Measurements from ENCODE around the gene MDC1. TPM values are rescaled to one million over a fixed set of nuclear protein-coding genes. Genes with fewer than 3 reads are reported as not detected.
A peak's percentile ranks its signal among the peaks of the same experiment; 100 is the strongest.

Gene MDC1
- total RNA-seq, 1 donor from 2014 or later, result 25.2 TPM

- DNase-seq (ENCODE audit: low read depth) (no peak), FAIRE-seq (no peak)
- Mint-ChIP-seq H3K36me3 (ENCODE audit: low read depth, unreplicated experiment) (peaks cover 19% of the 10 kb centered on the region), H3K27ac (ENCODE audit: unreplicated experiment) (peak overlapping the region; percentile 94), H3K9me3 (ENCODE audit: unreplicated experiment) (peaks cover 2% of the 10 kb centered on the region), H3K4me1 (ENCODE audit: low read depth, unreplicated experiment) (peaks cover 29% of the 10 kb centered on the region), H3K4me3 (ENCODE audit: unreplicated experiment) (peak overlapping the region; percentile 97), H3K27me3 (ENCODE audit: low read depth, unreplicated experiment) (no peaks in the 10 kb centered on the region)
- peaks cover 57% of the 10 kb centered on the region for H4K20me1 ChIP-seq (ENCODE audit: insufficient read depth, low read length)
- peaks cover 53% of the 10 kb centered on the region for H3K4me1 ChIP-seq (ENCODE audit: insufficient read depth, low read length)
- no peak for TF ChIP-seq CTCF (IDR thresholded peaks at IDR 0.05; ENCODE audit: insufficient read depth, low read depth, low read length)
- TF ChIP-seq EZH2 (IDR thresholded peaks at IDR 0.05; ENCODE audit: insufficient read depth, low read length), result no peak
- H3K36me3 ChIP-seq (ENCODE audit: insufficient read depth, low read length), result peaks cover 6% of the 10 kb centered on the region
- peak overlapping the region; percentile 87 for H3K4me3 ChIP-seq (ENCODE audit: insufficient read depth, low read depth, low read length)
- H3K9me3 ChIP-seq (ENCODE audit: insufficient read depth, low read depth, low read length), result no peaks in the 10 kb centered on the region
- H3K27ac ChIP-seq (ENCODE audit: low read depth, low read length), result peak overlapping the region; percentile 95
- no peak overlapping the region for H2AFZ ChIP-seq (ENCODE audit: low read depth, low read length)
- peak overlapping the region; percentile 100 for H3K4me2 ChIP-seq (ENCODE audit: low read length)
- H3K9ac ChIP-seq (ENCODE audit: low read length), result peak overlapping the region; percentile 98
- no peaks in the 10 kb centered on the region for H3K27me3 ChIP-seq (ENCODE audit: insufficient read depth, low read length)
- peaks cover 96% of the 10 kb centered on the region for H3K79me2 ChIP-seq (ENCODE audit: insufficient read depth, low read length)
These were observed 31.7 kb downstream of the MDC1 start for GRCh38 chr6:30685157-30686008.

- Mint-ChIP-seq H3K27ac (ENCODE audit: unreplicated experiment) (peak overlapping the region; percentile 99), H3K9me3 (ENCODE audit: unreplicated experiment) (peaks cover 2% of the 10 kb centered on the region), H3K4me3 (ENCODE audit: unreplicated experiment) (peak overlapping the region; percentile 98), H3K36me3 (ENCODE audit: low read depth, unreplicated experiment) (peaks cover 21% of the 10 kb centered on the region), H3K4me1 (ENCODE audit: low read depth, unreplicated experiment) (peaks cover 29% of the 10 kb centered on the region), H3K27me3 (ENCODE audit: low read depth, unreplicated experiment) (no peaks in the 10 kb centered on the region)
- Histone ChIP-seq H3K9me3 (ENCODE audit: insufficient read depth, low read depth, low read length) (no peaks in the 10 kb centered on the region), H4K20me1 (ENCODE audit: insufficient read depth, low read length) (peaks cover 65% of the 10 kb centered on the region), H3K4me1 (ENCODE audit: insufficient read depth, low read length) (peaks cover 53% of the 10 kb centered on the region), H3K27me3 (ENCODE audit: insufficient read depth, low read length) (no peaks in the 10 kb centered on the region), H3K4me3 (ENCODE audit: insufficient read depth, low read depth, low read length) (peak overlapping the region; percentile 87), H3K9ac (ENCODE audit: low read length) (peak overlapping the region; percentile 98), H3K4me2 (ENCODE audit: low read length) (peak overlapping the region; percentile 100), H3K79me2 (ENCODE audit: insufficient read depth, low read length) (peaks cover 97% of the 10 kb centered on the region), H2AFZ (ENCODE audit: low read depth, low read length) (no peak overlapping the region), H3K36me3 (ENCODE audit: insufficient read depth, low read length) (peaks cover 14% of the 10 kb centered on the region), H3K27ac (ENCODE audit: low read depth, low read length) (peak overlapping the region; percentile 95)
- no peak for DNase-seq (ENCODE audit: low read depth)
- TF ChIP-seq EZH2 (IDR thresholded peaks at IDR 0.05; ENCODE audit: insufficient read depth, low read length) (no peak), CTCF (IDR thresholded peaks at IDR 0.05; ENCODE audit: insufficient read depth, low read depth, low read length) (no peak)
- no peak for FAIRE-seq
These were observed 32.5 kb downstream of the MDC1 start for GRCh38 chr6:30684386-30685156.

All from astrocyte (in vitro differentiated cells and primary cell).